ENCODE measurements around the gene COG4.
A peak's percentile ranks its signal among the peaks of the same experiment; 100 is the strongest.
"Not testable (repeated sequence)": the region's sequence is repeated elsewhere in the genome, so short reads cannot be mapped to it uniquely, and the experiment has no call there.

Gene COG4

DNA sequence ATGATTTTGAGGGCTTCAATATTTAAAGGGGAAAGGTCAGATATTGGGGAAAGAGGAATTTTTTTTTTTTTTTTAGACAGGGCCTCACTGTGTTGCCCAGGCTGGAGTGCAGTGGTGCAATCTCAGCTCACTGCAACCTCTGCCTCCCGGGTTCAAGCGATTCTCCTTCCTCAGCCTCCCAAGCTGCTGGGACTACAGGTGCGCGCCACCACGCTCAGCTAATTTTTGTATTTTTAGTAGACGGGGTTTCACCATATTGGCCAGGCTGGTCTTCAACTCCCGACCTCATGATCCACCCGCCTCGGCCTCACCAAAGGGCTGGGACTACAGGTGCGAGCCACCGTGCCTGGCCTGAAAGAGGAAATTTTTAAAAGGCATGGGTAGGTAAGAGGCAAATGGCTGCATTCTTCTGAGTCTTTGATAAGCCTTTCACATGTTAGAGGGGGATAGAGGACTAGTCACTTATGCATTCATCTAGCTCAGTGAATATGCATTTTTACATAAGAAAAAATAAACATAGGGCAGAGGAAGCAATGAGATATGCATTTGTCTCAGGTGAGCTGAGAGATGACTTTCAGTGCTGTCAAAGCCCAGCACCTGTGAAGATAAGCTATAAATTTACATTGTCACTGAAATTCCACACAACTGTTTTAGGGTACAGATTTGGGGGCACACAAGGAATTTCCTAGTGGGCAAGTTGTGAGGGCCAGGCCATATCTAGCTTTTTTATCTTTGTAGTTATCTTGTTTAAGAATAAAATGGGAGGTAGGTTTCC, 70.0 kb downstream of the COG4 start:
- DNase-seq: no peak

DNA sequence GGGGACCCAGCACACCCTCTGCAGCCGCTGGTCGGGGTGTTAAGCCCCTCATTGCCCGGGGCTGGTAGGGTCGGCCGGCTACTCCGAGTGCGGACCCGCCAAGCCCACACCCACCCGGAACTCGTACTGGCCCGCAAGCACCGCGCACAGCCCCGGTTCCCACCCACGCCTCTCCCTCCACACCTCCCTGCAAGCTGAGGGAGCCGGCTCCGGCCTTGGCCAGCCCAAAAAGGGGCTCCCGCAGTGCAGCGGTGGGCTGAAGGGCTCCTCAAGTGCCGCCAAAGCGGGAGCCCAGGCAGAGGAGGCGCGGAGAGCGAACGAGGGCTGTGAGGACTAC, 72.4 kb downstream of the COG4 start:
- not testable (repeated sequence) for DNase-seq

DNA sequence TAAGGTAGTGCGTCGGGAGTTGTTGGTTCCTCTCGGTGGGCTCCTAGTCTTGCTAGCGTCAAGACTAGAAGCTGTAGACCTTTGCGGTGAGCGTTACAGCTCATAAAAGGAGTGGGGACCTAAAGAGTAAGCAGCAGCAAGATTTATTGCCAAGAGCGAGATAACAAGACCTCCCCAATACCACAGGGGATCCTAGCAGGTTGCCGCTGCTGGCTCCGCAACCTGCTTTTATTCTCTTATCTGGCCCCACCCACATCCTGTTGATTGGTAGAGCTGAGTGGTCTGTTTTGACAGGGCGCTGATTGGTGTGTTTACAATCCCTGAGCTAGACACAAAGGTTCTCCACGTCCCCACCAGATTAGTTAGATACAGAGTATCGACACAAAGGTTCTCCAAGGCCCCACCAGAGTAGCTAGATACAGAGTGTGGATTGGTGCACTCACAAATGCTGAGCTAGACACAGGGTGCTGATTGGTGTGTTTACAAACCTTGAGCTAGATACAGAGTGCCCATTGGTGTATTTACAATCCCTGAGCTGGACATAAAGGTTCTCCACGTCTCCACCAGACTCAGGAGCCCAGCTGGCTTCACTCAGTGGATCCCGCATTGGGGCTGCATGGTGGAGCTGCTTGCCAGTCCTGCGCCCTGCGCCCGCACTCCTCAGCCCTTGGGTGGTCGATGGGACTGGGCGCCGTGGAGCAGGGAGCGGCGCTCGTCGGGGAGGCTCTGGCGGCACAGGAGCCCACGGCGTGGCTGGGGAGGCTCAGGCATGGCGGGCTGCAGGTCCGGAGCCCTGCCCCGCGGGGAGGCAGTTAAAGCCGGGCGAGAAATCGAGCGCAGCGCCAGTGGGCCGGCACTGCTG, 73.0 kb downstream of the COG4 start:
- not testable (repeated sequence) for DNase-seq

DNA sequence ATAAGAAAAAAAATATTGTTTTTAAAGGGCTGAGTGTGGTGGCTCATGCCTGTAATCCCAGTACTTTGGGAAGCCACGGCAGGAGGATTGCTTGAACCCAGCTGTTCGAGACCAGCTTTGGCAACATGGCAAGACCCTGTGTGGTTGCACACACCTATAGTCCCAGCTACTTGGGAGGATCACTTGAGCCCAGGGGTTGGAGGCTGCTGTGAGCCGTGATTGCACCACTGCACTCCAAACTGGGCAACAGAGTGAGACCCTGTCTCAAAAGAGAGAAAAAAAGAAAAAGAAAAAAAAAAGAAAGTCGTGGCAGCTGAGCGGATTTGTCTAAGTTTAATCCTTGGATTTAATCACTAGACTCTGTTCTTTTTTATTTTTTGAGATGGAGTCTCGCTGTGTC, 75.3 kb downstream of the COG4 start:
- no peak for DNase-seq

DNA sequence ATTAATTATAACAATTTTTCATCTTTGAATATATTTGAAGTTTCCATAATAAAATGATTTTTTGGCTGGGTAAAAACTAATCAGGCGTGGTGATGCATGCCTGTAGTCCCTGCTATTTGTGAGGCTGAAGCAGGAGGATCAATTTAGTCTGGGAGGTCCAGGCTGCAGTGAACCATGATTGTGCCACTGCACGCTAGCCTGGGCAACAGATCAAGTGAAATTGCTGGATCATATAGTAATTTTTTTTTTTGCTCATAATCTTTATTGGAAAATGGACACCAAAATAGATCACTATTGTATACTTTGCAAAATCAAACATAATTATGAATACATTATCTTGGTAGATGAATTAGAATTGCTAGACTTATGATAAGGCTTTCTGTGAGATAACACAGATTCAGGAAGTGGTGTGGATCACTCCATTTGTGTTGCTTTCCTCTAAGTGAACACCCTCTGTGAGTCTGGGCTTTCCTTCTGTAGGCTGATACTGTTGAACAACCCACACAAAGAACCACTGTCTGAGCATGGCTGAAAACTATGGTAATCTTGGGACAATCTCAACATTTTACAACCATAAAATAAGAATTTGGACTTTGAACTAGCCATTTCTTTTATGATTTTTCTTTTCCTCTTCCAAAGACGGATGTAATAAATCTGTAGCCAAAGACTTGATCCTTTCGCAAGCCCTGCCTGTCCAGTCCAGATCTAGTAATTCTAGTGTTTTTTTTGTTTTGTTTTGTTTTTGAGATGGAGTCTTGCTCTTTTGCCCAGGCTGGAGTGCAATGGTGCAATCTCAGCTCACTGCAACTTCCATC, 78.9 kb downstream of the COG4 start:
- no peak for DNase-seq

DNA sequence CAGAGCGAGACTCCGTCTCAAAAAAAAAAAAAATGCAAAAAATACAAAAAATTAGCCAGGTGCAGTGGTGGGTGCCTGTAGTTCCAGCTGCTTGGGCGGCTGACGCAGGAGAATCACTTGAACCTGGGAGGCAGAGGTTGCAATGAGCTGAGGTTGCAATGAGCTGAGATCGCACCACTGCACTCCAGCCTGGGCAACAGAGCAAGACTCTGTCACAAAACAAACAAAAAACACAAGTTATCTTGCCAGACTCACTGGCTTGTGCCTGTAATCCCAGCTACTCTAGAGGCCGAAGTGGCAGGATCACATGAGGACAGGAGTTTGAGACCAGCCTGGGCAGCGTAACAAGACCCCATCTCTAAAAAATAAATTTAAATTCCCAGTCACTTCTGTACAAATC, 81.0 kb downstream of the COG4 start:
- no peak for DNase-seq

DNA sequence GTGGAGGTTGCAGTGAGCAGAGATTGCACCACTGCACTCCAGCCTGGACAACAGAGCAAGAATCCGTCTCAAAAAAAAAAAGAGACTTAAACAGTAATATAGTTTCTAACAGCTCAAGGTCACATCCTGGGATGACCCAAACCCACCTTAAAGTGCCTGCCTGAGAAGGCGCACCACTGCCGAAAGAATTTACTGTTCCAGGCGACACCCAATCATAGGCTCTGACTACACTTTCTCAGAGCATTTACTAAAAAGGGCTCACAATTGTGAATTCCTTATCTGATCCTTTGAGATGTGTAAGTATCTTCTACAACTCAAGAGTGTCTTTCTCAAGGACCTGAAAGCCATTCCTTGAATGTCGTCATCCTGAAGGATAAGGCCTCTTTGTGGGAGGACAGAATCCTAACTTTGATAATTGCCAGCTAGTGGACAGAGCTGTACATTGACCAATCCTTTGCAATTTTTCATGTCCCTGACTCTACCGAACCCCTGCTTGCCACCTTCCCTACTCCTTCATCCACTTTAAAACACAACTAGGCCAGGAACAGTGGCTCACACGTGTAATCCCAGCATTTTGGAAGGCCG, 81.9 kb downstream of the COG4 start:
- no peak for DNase-seq

DNA sequence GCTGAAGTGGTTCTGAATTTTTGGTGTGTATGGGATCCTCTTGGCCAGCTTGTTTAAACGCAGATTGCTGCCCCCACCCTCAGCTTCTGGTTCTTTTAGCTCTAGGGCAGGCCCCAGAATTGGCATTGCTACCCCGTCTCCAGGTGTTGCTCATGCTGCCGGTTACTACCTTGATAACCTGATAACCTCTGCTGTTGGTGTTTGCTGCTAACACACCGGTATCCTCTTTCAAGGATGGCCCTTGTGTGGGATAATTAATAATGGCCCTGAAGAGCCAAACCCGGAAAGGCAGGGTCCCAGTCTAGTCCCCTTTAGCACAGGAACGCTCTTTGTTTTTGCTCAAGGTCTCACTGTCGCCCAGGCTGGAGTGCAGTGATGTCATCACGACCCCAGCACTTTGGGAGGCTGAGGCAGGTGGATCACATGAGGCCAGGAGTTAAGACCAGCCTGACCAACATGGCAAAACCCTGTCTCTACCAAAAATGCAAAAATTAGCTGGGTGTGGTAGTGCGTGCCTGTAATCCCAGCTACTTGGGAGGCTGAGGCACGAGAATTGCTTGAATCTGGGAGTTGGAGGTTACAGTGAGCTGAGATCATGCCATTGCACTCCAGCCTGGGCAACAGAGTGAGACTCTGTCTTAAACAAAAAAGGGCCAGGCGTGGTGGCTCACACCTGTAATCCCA, 83.2 kb downstream of the COG4 start:
- DNase-seq: no peak

DNA sequence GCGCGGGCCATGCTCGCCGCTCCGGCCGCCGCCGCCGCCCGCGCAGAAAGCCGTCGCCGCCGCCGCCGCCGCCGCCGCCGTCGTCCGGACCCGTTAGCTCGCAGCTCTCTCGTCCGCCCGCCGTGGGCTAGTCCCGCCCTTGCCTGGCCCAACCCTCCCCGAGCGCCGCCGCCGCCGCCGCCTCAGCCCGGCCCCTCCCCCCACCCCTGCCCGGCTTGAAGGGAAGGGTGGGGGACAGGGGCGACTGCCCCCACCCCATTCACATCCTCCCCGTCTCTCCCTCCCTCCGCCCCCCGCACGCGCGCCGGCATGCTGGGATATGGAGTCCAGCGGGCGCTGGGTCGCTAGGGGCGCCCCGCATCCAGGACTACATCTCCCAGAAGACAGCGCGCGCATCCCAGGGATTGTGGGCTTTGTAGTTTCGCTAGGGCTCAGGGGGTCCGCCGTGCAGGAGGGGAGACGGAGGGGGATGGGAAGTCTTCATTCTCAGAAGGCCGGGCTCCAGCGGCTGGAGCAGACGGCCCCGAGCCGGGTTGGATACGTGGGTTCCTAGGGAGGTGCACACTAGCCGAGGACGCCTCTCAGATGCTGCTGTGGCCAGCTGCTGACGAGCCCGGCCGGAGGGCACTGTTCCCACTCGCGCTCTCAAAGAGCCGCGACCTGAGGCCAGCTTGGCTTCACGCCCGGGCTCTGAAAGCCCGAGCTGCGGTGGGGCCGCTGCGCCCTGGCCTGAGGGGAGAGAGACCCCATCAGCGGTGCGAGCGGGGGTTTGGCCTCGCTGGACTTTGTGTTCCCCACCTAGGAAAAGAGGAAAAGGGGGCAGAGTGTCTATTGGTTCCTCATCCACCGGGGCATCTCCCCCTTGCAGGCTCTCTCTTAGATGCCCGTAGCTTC, 84.1 kb downstream of the COG4 start, which contains the start of gene ST3GAL2:
Gene ST3GAL2, minus strand, starts transcription at position 132 of the 894 bp plus-strand sequence. CDS start 40,570 bp downstream, outside the sequence.
- DNase-seq: peak; percentile 16

DNA sequence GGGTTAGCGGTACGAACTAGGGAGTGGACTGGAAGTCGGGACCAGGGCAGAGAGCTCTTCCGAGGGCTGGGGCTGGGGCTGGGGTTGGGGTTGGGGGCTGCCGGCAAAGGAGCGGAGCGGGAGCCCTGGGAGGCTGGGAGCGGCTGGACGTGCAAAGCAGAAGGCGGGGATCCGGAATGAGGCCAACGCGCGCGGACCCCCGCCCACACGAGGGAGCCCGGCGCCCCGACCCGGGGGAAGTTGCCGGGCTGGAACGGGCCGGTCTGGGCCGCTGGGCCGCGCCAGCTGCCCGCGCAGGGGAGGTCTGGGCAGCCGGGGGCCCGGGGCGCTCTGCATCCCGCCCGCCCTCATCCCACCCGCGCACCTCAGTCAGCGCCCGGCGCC, 84.8 kb downstream of the COG4 start:
- DNase-seq: no peak

DNA sequence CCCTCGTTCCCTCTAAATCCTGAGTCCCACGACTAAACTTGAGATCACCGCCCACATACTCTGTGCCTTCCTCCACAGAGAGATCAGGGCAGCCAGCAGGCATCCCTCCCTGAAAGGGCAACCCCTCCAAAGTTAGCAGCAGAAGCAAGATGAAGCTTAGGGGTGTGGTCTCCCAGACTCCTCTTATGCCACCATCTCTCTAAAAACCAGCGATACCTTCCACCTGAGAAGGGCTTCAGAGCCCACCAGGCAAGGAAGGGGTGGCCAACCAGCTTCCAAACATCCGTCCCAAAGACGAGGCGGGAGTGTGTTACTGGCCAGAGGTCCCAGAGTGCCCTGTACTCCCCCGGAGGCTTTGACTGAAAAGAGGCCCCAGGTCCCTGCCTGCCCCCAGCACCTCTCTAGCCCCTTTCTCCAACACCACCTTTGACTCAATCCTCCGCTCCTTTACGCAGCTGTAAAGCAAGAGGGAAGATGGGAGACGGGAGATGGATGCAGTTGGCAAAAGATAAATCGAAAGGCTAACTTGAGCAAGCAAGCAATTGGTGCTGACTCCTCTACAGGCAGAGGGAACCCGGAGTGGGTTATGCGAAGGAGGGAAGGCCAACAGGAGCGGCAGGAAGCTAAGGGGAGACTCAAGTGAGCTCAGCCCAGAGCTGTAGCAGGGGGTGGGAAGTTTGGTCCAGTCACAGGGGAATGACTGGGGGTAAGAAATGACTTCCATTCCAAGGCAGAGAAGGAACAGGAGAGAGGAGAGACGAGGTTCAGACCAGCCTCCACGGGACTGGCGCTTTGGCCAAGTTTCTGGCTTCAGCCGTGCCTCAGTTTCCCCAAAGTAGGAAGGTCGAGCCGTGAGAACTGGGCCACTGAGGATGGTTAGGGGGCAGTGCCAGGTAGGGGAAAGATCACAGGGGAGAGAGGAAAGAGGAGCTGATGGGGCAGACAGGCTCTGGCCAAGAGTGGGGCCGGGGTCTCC, 85.5 kb downstream of the COG4 start:
- DNase-seq: no peak

DNA sequence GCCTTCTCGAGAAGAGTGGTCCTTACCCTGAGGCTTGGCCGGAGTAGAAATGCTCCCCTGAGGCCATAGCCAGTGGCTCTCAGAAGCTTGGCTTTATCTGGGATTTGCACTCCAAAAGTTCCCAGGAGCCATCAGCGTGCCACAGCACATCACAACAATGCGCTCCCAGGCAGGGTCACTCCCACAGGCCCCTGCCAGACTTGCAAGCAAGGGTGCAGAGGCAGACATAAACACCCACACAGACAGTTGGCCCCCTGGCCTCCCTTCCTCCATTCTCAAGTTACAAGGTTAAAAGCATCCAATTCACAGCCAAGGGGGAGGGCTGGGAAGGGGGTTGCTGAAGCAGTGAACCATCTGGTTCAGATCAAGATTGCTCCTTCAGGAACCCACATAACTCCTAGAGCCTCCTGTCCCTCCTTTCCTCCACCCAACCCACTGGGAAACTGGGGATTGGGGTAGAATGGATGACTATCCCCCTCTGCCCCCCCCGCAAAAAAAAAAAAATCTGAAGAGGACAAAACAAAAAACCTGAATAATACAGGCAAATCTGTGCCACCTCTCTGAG, 86.3 kb downstream of the COG4 start:
- no peak for DNase-seq

DNA sequence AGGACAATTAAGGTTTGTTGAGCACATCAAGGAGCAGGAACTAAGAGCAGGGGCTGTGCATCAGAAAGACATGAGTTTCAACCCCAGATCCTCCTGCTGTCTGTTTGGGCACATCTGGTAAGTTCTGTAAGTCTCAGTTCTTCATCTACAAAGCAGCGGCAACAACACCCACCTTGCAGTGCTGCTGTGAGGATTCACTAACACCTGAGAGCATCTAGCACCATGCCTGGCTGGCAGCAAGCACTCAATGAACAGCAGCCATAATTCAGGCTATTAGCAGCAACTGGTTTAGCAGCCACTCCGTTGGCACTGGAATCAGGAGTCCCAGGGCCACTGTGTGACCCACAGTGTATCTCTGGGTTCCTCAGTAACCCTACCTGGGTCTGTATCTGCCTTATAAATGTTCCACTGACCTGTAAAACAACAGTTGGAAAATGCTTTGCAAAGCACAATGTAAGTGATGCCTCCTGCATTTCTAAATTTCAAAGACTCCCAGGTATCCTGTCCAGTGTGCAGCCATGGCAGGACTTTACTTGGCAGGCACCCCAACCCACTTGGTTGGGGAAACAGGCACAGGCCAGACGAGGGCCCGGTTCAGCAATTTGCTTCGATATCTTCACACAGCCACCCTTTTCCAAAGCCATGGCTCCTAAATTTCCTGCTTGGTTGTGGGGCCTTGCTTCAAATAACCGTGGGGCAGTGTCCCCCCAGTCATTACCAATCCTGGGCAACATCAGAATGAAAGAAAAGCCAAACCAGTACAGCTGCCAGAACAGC, 88.7 kb downstream of the COG4 start:
- no peak for DNase-seq

DNA sequence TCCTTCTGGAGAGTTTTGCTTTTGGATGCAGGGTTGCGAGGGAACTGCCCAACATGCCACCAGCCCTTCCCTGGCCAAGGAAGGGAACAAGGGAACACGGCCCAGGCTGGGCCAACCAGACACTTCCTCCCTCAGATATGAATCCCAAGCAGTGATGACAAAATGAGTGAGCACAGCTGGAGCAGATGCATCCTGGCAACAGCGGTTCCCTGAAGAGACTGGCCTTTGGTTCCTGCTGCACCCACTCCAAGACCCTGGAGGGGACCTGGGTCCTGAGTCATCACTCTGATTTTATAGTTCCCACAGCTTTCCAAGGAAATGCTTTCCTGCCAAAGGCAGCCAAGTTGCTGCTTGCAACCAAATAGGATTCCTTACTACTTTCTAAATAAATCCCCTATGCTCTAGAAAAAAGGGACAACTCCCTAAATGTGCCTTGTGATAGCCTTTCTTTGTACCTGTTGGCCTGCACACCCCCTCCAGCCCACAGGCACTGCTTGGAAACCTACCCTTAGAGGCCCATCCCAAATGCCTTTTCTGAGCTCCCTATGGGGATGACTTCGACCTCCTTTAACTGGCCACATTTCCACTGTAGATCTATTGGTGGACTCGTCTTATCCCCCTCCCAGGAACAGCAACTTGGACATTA, 89.8 kb downstream of the COG4 start:
- no peak for DNase-seq

DNA sequence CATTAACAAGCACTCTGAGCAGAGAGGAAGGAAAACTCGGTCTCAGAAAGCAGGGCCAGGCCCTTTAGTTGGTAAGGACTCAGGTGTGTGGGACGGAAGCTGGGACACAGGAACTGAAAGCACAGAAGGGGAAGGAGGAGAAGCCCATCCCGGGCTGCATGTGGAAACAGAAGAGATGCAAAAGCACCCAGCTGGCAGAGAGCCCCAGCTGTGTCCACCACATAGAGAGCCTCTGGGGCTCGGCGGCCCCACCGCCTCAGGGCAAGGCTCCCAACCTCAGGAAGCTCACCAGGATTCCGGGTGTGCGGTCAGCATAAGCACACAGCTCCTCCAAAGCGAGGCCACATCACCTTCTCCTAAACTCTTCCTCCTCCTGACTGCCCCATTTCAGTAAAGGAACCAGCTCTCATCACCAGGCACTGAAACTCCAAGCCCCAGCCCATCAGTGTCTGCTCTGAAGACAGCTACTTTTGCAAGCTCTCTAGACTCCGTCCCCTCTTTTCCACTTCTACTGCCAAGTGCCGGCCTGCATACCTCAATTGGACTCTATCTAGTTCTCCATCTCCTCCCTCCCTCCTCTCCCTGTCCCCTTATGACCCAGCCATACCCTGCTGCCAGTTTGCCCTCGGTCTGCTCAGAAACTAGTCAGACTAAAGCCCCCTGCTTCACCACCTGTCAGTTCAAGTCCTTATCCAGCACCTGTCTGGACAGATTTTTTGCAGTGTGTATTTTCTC, 90.5 kb downstream of the COG4 start:
- no peak for DNase-seq

DNA sequence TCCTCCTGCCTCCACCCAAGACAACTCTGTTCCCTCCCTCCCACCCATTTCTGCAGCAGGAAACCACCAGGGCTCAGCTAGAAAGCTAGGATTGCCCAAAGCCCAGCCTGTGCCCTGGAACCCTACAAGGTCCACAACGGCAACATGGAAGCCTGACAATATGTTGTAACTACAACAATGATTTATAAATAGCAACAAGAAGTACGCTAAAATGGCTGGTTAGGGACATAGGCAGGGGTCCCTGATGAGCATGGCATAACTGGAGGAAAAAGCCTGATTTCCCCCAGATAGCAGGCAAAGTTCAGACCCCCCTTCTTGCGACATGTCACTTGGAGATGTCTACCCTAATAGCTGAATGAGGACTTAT, 91.0 kb downstream of the COG4 start:
- DNase-seq: no peak

DNA sequence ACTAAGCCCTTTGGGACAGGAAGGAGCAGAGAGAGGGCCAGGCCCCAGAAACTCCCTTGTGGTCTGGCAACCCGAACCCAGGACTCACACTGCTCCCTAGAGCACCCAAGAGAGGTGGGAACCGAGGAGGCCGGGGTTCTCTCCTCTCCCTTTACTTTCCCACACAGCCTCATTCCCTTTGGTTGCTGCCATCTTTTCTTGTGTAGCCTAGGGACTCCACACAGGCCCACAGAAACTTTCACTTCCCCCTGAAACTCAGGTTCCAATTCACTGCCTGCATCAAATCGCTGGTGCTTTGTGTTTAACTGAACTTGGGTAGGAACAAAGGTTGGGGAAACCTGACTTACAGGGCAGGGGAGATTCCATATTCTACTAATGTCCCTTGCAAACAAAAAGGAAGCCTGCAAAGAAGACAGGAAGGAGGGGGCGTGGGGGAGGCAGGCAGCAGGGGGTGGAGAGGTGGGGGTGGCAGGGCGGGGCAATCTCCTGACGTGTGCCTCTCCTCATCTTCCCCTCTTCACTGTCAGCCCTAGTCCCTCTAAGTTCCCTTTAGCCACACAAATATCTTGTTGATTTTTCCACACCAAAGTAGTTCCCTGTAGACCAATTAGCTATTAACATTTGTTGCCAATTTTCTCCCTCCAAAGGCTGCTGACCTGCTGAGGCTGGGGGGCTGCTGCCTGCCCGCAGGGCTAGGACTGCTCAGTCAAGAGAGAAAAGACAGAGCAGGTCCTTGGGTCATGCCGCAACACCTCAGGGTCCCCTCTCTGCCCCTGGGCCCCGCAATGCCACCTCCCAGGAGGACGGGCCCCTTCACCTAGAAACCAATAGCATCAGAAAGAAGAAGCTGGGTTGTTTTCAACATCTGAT, 92.5 kb downstream of the COG4 start:
- DNase-seq: no peak

Measured in NCI-H2029 treated with DMSO at 0.1 percent for 48 hours (cell line).